NCI-H2081 (cell line): ENCODE measurements around the gene OR9I1.

Experiments
- DNase-seq, 2 experiments: peaks; one replicate each; lab custom pipeline; 2025; lab: John Stamatoyannopoulos, UW

OR9I1 gene, protein sequence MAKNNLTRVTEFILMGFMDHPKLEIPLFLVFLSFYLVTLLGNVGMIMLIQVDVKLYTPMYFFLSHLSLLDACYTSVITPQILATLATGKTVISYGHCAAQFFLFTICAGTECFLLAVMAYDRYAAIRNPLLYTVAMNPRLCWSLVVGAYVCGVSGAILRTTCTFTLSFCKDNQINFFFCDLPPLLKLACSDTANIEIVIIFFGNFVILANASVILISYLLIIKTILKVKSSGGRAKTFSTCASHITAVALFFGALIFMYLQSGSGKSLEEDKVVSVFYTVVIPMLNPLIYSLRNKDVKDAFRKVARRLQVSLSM

DNA sequence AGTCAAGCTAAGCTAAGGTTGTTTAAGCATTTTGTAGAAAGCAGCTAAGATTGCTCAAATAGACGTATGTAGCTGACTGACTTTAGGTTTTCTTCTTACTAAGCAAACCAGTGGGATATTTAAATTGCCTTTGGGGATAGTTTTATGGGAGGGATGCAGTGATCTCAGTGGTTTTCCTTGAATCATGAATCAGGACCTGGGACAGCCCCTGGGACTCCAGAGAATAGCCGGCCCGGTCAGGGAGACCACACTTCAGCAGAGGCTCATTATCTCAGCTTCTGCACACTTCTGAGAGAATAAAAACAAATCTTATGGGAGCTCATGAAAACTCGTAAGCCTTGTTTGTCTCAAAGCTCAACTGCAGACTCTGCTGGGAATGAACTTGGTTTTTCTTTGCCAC lies at the start of gene OR9I1:
TSS of gene OR9I1 (minus strand) at position 62 of the 400 bp plus-strand sequence. CDS start 6,086 bp downstream, outside the sequence.
- no peak for DNase-seq

DNA sequence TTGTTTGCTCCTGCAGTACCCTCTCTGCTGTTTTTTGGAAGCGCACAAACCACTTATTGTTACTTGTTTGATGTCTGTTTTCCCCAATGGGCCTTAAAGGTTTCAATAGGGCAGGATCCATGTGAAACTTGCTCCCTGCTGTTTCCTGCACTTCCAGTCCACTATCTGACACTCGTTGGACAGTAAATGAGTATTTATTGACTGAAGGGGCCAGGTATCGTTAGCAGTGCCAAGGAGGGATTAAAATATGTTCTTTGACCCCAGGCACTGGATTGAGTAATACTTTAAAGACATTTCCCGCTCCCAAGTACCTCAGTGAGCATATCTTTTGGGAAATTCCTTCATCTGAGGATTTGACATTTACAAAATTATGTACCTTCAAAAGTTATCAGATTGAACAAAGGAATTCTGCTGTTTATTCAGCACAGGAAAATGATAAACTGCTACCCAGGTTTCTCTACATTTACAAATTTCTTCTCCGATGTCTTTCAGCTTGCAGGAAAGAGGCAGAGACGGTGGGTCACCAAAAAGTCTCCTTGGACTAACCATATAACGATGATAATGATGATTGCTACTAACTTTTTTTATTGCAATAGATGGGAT lies 40.3 kb upstream of the OR9I1 start:
- no peak for DNase-seq

DNA sequence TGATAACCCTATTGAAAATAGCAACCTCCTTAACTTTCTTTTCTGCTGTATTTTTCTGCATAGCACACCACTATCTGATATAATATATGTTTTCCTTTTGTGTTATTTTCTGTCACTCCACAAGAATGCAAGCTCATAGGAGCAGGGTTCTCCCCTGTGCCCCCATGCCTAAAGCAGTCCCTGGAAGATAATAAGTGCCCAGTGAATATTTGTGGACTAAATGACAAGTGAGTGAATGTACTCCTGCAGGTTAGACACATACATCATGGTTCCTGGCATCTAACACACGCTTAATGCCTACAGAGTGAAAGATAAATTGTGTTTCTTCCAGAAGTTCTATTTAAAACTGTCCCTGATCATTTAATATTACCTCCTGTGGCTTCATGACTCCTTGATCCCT lies 39.7 kb upstream of the OR9I1 start:
- DNase-seq = no peak

DNA sequence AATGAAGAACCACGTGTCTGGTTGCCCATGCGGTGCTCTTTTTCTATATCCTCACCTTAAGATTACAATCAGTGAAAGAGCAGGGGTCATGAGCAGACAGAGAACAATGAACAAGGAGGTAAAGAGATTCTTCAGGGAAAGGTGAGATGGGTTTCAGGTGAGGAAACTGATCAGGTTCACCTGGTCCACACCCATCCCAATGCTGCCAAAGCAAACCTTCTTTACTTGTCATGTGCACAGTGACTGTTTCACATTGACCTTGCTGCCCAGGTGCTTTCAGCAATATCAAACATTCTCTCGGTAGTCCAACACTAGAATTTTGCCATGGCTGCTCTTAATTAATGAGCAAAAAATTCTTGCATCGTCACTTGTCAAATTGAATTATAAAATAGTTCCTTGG lies 39.1 kb upstream of the OR9I1 start:
- no peak for DNase-seq

DNA sequence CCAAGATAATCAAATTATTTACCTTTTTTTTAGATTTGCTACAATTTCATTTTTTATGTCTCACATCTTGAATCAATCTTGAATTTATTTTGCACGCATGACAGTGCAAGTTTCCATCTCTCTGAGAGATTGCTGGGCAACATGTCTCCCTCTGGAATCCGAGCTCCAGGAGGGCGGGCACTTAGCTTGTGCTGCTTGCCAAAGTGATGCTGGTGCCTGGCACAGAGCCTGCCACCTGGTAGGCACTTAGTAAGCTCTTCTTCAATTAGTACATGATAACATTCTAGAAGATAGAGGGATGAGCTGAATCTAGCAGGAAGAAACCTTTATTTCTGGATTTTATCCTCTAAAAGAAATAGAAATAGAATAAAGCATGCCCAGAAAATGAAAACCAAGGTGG lies 27.5 kb upstream of the OR9I1 start:
- DNase-seq = no peak

DNA sequence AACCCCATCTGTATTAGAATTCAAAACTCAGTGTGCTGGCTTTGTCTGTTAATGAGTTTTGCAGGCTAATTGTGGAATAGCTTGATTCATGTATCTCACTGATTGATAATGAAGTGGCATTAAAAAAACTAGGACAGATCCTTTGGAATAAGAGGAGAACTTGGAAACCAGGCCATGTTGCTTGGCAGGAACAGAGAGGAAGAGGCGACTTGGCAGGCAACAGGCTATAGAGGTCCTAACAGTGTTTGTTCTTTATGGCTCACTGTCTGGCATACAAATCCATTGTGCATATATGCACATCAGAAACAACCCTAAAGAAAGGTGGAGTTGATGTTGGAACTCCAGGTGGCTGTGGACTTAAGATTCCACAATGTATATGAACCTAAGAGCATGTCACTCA lies 17.4 kb upstream of the OR9I1 start:
- DNase-seq = no peak

DNA sequence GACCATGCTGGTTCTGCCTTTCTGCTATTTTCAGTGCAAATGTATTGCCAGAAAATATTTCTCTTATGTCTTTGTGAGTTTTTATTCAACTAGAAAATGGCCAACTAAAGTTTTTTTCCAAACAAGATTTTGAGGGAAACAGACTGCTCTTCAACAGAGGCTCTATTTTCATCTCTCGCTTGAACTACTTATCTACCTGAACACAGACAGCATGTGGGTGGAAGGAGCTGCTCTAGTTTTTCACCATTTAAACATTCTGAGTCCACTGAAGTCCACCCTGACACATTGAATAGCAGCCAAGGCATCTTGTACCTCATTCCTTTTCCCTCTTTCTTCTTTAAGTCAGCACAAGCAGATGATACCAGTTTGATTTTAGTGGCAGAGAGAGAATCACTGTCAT lies 9.8 kb upstream of the OR9I1 start:
- DNase-seq = no peak

DNA sequence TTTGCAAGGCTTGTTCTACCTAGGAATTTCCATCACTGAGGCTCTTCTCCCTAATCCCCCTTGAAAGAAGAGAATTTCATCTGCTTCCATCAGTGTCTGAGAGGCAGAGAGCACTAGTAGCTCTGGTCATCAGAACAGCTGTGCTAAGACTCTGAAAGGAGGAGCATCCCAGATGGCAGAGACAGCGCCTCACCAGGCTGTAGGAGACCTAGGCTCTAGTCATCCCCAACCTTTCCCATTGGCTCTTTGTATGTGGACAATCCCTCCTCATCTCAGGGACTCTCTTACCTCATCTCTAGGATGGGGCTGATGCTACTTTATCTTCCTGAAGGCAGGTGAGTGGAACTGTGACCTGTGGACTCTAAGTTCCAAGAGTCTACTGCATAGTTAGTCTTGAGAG lies 8.8 kb upstream of the OR9I1 start:
- DNase-seq = no peak

DNA sequence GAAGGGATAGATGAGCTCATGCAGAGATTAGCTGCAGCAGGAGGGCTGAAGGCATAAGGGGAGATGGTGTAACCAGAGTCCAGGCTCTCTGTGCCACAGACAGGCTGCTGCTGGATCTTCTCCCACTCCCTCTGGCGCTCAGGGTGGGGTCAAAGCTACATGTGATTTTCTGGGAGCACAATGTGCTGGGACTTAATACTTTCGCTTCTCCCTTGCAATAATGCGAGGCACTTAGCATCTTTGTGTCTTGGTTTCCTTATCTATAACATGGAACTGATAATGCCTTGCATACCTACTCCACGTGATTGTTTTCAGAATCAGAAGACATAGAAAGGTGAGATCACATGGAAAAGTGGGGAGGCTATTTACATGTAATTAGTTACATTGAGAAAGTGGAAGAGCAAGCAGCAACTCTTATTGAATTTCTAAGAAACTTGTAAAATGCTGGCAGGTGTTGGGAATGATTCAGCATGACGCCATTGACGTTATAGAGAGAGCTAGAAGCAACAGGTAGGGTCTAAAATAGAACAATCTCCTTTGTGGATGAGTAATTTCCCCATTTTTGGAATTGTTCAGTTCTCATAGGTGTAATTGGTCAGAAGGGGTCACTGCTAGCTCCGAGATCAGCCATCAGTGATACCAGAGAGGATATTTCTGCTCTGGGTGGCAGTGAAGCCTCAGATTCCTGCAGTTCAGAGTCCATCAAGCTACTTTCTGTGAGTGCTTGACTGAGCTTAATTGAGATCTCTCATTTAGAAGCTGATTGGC lies 8.2 kb upstream of the OR9I1 start:
- DNase-seq = no peak

DNA sequence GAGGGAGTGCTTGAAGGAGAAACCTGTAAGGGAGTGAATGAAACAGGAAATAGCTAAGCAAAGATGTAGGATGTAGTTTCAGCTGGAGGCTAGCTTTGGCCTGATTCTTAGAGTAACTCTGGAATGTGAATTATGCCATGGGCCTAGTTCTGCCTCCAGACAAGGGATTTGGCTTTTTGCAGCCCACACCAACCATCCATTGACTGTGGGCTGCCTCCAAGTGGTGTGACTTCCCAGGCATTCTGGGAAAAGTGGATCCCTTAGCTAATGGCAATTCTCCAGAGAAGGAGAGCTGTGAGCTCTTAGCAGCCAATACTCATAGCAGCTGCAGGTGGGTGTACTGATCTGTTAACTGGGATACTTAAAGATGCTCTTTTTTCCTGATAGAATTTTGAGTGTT lies 2.0 kb upstream of the OR9I1 start:
- no peak for DNase-seq

DNA sequence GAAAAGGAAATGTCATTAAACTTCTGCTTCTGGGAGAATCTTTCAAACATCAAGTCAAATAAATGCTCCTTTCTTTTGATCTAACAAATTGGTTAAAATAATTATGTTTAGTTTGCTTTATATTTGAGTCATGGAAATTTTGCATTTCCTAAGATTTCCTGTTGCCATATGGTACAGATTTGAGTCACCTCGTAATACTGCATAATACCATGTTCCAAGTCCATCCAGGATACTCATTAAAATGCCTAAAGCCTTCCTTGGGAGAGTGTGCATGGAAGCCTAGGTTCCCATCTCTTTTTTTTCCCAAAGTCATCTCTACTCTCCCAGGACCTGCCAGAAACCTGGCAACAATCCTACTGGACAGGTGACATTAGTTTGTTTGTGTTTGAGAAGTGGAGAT lies 4.2 kb downstream of the OR9I1 start:
- no peak for DNase-seq

DNA sequence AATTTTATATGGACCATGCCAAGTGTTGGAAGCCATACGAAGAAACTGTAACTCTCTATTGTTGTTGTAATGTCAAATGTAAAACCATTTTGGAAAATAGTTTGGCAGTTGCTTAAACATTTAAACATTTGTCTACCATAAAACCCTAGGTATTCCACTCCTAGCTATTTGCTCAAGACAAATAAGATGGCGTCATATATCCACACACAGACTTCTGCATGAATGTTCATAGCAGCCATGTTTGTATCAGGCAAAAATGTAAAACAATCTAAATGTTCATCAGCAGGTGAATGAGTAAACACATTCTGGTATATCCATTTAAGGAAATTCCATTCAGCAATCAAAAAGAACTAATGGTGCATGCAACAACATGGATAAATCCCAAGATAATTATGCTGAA lies 27.9 kb downstream of the OR9I1 start:
- DNase-seq = no peak

DNA sequence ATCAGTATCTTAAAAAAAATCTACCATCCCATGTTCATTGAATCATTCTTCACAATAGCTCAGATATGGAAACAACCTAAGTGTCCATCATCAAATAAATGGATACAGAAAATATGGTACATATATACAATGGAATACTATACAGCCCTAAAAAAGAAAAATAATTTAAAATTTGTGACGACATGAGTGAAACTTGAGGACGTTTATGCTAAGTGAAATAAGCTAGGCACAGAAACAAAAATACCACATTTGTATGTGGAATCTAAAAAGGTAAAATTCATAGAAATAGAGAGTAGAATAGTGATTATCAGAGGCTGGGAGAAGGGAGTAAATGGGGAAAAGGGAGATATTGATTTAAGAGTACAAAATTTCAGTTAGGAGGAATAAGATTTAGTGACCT lies 38.8 kb downstream of the OR9I1 start:
- DNase-seq = no peak

DNA sequence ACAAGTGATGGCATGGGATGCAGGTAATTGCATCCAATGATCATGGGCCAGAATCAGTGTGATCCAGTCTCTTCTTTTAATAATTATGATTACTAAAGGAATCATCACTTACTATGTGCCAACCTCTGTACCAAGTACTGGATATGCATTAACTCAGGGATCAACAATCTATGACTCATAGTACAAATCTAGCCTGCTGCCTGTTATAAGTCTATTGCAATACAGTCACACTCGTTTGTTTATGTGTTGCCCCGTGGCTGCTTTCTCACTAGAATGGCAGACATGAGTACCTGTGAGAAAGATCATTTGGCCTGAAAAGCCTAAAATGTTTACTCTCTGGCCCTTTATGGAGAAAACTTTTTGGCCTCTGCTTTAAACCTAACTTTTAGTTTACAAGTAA lies 49.5 kb downstream of the OR9I1 start:
- no peak for DNase-seq

DNA sequence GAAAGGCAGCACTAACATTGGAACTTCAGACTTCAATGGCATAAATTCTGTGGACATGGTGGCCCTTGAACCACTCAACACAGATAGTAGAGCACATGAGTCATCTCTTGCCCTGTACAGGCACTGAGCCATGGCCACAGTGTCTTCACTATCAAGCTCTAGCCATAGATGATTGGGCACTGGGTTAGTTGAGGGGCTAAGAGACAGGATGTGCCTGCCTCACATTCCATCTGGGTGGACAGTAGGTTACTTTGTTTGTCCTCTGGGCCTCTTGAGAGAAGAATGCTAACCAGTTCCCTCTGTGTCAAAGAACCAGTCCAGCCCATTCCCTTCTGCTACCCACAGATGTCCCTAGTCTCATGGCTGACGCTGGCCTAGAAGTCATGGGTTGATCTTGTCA lies 54.7 kb downstream of the OR9I1 start:
- no peak for DNase-seq

DNA sequence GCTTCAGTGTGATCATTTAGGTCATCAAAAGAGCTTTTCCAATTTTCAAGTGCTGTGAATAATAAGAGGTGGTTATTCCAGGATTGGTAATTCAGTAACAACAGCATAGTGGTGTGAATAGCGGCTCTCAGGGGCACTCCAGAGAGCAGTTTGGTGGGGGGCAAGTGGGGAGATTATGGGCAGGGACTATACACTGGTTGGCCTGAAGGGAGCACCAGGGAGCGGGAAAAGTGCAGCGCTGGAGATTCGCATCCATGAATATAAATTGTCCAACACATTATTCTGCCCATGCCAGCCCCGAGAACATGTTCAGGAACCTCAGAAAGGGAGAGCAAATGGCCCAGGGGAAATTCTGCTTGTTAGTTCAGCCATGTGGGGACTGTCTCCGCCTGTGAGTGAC lies 56.7 kb downstream of the OR9I1 start:
- DNase-seq = no peak

DNA sequence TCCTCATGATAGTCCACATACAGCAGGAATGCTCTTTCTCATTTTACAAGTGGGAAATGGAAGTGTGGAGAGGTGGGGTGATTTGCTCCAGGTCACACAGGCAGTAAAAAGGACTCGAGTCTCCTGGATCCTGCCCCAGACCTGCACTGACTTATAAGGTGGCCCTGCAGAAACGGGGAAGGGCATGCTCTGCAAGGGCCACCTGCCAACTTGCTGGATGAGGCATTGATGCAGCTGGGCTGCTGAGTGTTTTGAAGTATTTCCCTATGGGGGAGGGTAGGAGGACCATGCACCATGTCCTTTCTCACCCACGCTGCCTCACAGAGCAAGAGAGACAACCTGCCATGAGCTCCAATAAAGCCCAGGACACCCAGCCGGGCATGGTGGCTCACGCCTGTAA lies 57.6 kb downstream of the OR9I1 start:
- DNase-seq = no peak
